Activated CD8-positive, alpha-beta T cell treated with anti-CD3 and anti-CD28 coated beads for 36 hours (primary cell): ENCODE measurements around the gene MCF2L2. TPM values are rescaled to one million over a fixed set of nuclear protein-coding genes. Genes with fewer than 3 reads are reported as not detected.
"Not testable (repeated sequence)": the region's sequence is repeated elsewhere in the genome, so short reads cannot be mapped to it uniquely, and the experiment has no call there.

Experiments
- ATAC-seq: fragments of 200-7000 bp; cut with Tn5 transposase; one replicate; pipeline ENCODE4 v1.10.0; 2021; ENCODE audit warnings: mild to moderate bottlenecking, moderate library complexity
- CTCF ChIA-PET: fragments of 350-600 bp; sonication (Branson Sonifier 250); formaldehyde crosslinking; loops from one replicate; lab custom pipeline; 2021; ENCODE audit warnings: antibody characterized with exemption; lab: Charles Lee
- POLR2A ChIA-PET: fragments of 350-600 bp; sonication (Branson Sonifier 250); formaldehyde crosslinking; loops from one replicate; lab custom pipeline; 2021; ENCODE audit warnings: antibody characterized with exemption; lab: Charles Lee
- DNase-seq: peaks from one replicate; pipeline ENCODE4 v3.0.0-alpha.2; 2020
- H3K27ac Mint-ChIP-seq: one replicate; pipeline ENCODE4 v1.8.0; 2021; ENCODE audit warnings: mild to moderate bottlenecking, mixed read lengths
- H3K27me3 Mint-ChIP-seq: one replicate; pipeline ENCODE4 v1.8.0; 2021; ENCODE audit warnings: mixed read lengths
- H3K36me3 Mint-ChIP-seq: one replicate; pipeline ENCODE4 v1.8.0; 2021; ENCODE audit warnings: low read depth, mixed read lengths
- H3K4me1 Mint-ChIP-seq: one replicate; pipeline ENCODE4 v1.8.0; 2021; ENCODE audit warnings: low read depth, mixed read lengths
- H3K4me3 Mint-ChIP-seq: one replicate; pipeline ENCODE4 v1.8.0; 2021; ENCODE audit warnings: mild to moderate bottlenecking, moderate library complexity, mixed read lengths
- H3K9me3 Mint-ChIP-seq: one replicate; pipeline ENCODE4 v1.8.0; 2021; ENCODE audit warnings: mixed read lengths
- intact Hi-C: fragments of 100-400 bp; cut with micrococcal nuclease; formaldehyde crosslinking; loops from one replicate; pipeline ENCODE4 v1.10.0; 2022
- total RNA-seq, 2 experiments: library from RNA; stranded (reverse); gene quantifications; one replicate each; pipeline ENCODE4 v1.2.3, GENCODE V29; 2021
- TF ChIP-seq, protein P1 (sequence below): fragments of 200-600 bp; IDR thresholded peaks from one replicate; pipeline ENCODE4 v1.8.0; 2022; ENCODE audit warnings: antibody characterized with exemption, mild to moderate bottlenecking

The MCF2L2 gene
- total RNA-seq, 2 experiments from 2014 or later: 3.5 to 3.7 TPM

DNA sequence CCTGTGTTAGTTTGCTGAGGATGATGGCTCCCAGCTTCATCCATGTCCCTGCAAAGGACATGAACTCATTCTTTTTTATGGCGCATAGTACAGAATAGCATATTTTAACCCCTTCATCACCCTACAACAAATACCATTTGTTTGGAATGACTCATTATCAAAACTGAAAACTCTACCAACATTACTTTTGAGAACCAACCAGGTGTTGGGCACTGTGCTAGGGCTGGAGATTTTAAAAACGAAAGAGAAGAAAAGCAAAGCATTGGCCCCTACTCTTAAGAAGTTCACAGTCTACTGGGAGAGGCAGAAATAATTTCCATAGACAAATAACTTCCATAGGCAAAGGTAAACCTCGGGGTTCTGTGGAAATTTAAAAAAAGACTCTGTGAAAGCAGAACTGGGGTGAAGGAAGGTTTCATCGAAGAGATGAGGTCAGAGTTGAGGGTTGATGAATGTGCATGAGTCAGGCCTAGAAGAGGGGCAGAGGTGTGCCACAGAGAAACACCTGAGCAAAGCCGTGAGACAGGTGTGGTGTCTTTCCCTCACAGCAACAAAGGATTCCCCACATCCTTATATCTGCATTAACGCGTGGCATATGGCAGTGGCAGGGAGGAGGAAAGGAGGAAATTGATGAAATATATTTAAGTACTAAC is 51.0 kb downstream of the MCF2L2 start:
- ChIA-PET CTCF (interaction anchor here (1.5 kb wide), 1 partner anchor 193 kb away, joined by 4 read pairs; no protein-coding TSS in a partner anchor), POLR2A (interaction anchor here (0.9 kb wide), 1 partner anchor 112 kb away, joined by 3 read pairs; no protein-coding TSS in a partner anchor)
- Mint-ChIP-seq H3K4me1 (peaks cover 37% of the 10 kb centered on the region), H3K27ac (peak overlapping the region; percentile 10), H3K27me3 (no peaks in the 10 kb centered on the region), H3K4me3 (no peak overlapping the region), H3K36me3 (peaks cover 3% of the 10 kb centered on the region), H3K9me3 (no peaks in the 10 kb centered on the region)
- TF ChIP-seq, protein P1, sequence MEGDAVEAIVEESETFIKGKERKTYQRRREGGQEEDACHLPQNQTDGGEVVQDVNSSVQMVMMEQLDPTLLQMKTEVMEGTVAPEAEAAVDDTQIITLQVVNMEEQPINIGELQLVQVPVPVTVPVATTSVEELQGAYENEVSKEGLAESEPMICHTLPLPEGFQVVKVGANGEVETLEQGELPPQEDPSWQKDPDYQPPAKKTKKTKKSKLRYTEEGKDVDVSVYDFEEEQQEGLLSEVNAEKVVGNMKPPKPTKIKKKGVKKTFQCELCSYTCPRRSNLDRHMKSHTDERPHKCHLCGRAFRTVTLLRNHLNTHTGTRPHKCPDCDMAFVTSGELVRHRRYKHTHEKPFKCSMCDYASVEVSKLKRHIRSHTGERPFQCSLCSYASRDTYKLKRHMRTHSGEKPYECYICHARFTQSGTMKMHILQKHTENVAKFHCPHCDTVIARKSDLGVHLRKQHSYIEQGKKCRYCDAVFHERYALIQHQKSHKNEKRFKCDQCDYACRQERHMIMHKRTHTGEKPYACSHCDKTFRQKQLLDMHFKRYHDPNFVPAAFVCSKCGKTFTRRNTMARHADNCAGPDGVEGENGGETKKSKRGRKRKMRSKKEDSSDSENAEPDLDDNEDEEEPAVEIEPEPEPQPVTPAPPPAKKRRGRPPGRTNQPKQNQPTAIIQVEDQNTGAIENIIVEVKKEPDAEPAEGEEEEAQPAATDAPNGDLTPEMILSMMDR: no peak
- intact Hi-C loops: loop anchor here (5.0 kb wide), 1 partner anchor 110 kb away; no protein-coding TSS in a partner anchor
- DNase-seq: no peak
- ATAC-seq: peak; percentile 73

DNA sequence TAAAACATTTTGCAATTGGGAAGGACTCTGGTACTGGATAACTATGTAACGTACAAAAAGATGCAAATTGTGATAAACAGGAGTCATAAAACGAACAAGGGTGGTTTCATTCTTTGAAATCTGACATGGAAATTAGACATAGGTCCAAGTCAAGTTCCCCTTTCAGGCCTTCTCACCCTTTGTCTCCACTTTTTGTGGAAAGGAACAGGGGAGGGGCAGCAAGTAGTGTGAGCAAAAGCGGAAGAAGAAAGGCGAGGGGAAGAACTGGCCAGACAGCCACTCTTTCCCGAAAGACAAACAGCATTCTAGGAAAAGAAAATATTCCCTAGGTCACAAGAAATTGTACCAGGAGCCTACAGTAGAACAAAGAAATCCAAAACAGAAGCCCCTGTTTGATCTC is 52.6 kb downstream of the MCF2L2 start:
- TF ChIP-seq, protein P1: no peak
- peaks cover 3% of the 10 kb centered on the region for H3K36me3 Mint-ChIP-seq
- no peak overlapping the region for H3K27ac Mint-ChIP-seq
- no peak for DNase-seq
- no peak overlapping the region for H3K4me3 Mint-ChIP-seq
- intact Hi-C loops: loop anchor here (5.0 kb wide), 1 partner anchor 108 kb away; no protein-coding TSS in a partner anchor
- H3K4me1 Mint-ChIP-seq: peaks cover 41% of the 10 kb centered on the region
- H3K27me3 Mint-ChIP-seq: no peaks in the 10 kb centered on the region
- ChIA-PET CTCF (interaction anchor here (1.6 kb wide), 1 partner anchor 191 kb away, joined by 16 read pairs; no protein-coding TSS in a partner anchor), POLR2A (interaction anchor here (0.6 kb wide), 1 partner anchor 280 kb away, joined by 3 read pairs; no protein-coding TSS in a partner anchor)
- H3K9me3 Mint-ChIP-seq: no peaks in the 10 kb centered on the region
- ATAC-seq: no peak

DNA sequence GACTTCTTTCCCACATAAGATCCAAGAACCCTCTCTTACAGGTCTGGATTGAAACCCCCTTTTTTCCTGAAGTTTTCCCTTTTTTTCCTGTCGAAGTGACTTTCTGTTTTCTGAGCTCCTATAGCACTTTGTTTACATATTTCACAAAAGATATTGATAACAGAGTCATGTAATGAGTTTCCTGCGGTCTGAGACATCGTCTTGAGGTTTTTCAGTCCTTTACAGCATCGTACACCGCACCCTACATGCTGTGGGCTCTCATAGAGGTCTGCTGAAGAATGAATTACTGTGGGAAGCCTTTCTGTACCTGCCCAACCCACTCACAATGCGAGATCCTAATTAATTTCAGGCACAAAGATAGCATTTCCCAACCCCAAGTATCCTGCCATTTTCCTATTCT is 53.1 kb downstream of the MCF2L2 start:
- ATAC-seq: no peak
- ChIA-PET POLR2A (no interaction called here), CTCF (interaction anchor here (1.1 to 1.6 kb wide), 2 partner anchors 191 to 253 kb away, joined by 5 to 16 read pairs; no protein-coding TSS in a partner anchor)
- Mint-ChIP-seq H3K4me3 (no peak overlapping the region), H3K27ac (no peak overlapping the region), H3K27me3 (no peaks in the 10 kb centered on the region), H3K36me3 (peaks cover 3% of the 10 kb centered on the region), H3K9me3 (no peaks in the 10 kb centered on the region), H3K4me1 (peaks cover 43% of the 10 kb centered on the region)
- TF ChIP-seq, protein P1: no peak
- DNase-seq: no peak
- intact Hi-C loops: loop anchor here (5.0 kb wide), 1 partner anchor 108 kb away; no protein-coding TSS in a partner anchor

DNA sequence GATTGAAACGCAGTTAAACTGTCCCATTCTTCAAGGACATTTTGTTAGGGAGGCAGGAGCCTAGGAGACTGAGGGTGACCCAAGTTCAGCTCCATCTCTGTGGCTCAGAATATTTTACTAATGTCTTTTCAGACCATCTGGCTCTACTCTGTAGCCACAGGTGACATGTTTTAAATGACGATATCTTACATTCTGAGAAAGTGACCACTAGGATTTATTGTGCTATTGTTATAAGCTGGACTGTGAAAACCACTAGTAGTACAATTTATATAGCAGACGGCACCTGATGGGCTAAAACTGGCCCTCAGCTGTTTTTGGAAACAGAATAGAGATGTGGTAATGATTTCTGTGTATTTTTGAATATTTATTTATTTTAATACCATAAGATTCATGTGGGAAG is 55.5 kb downstream of the MCF2L2 start:
- ATAC-seq: no peak
- H3K27me3 Mint-ChIP-seq: no peaks in the 10 kb centered on the region
- H3K9me3 Mint-ChIP-seq: no peaks in the 10 kb centered on the region
- H3K4me3 Mint-ChIP-seq: no peak overlapping the region
- peaks cover 35% of the 10 kb centered on the region for H3K4me1 Mint-ChIP-seq
- CTCF ChIA-PET: interaction anchor here (0.7 to 3.5 kb wide), 3 partner anchors 9 to 189 kb away, joined by 4 to 23 read pairs (median 9); no protein-coding TSS in a partner anchor
- no peaks in the 10 kb centered on the region for H3K36me3 Mint-ChIP-seq
- POLR2A ChIA-PET: interaction anchor here (1.3 kb wide), 1 partner anchor 120 kb away, joined by 3 read pairs; the partner anchor contains the start of gene B3GNT5
- intact Hi-C loops: no loop called here
- no peak for DNase-seq
- H3K27ac Mint-ChIP-seq: no peak overlapping the region
- TF ChIP-seq, protein P1: no peak

DNA sequence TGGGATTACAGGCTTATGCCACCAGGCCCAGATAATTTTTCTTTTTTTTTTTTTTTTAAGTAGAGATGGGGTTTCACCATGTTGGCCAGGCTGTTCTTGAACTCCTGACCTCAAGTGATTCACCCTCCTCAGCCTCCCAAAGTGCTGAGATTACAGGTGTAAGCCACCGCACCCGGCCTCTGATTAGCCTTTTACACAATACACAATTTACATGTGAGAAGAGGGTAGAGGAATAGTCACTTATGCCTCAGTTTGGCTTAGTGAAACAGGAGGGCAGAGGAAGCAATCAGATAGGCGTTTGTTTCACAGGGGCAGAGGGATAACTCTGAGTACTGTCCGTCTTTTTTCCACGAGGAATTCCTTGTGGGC is 56.8 kb downstream of the MCF2L2 start:
- H3K27ac Mint-ChIP-seq, H3K36me3 Mint-ChIP-seq, H3K4me3 Mint-ChIP-seq, POLR2A ChIA-PET, H3K9me3 Mint-ChIP-seq, H3K27me3 Mint-ChIP-seq, intact Hi-C loops: not testable (repeated sequence)
- peaks cover 28% of the 10 kb centered on the region for H3K4me1 Mint-ChIP-seq
- ATAC-seq: peak; percentile 12
- peak; percentile 42 for DNase-seq
- CTCF ChIA-PET: interaction anchor here (3.5 kb wide), 1 partner anchor 10 kb away, joined by 23 read pairs; no protein-coding TSS in a partner anchor
